Fibroblast of skin of right biceps (primary cell): ENCODE data around the gene LINC00632.

Experiments used
- DNase-seq: peaks from one replicate; pipeline ENCODE4 v3.0.0-alpha.2; 2013

LINC00632 gene

DNA sequence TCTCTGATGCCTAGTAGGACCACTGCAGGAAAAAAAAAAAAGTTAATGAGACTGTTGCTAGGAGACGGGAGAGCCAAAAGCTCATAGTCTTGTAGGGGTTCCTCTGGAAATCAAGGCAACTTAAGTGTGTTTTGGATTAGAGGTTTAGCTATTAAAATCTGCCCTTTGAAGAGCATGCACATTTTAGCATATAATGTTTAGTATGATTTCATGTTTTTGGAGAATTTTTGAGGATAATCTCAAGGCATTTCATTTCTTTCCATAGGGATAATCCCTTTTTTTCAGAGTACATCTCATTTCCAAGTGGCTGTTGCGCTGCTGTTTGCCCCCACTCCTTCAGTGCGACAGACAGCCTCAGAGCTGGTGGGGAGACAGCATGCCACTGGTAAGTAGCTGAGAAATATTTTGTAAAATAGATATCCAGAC is at the start of gene LINC00632:
TSS of gene LINC00632 (plus strand) at position 339 of the 426 bp plus-strand sequence.
- DNase-seq = peak; percentile 3

- no peak for DNase-seq
Measured at GRCh38 chrX:140661643-140662042, 47.9 kb upstream of the LINC00632 start.

- peak; percentile 18 for DNase-seq
Measured at GRCh38 chrX:140664939-140665338, 44.6 kb upstream of the LINC00632 start.

GRCh38 chrX:140672840-140673731 is 36.5 kb upstream of the LINC00632 start:
- no peak for DNase-seq

- DNase-seq = no peak
Measured at GRCh38 chrX:140687706-140688105, 21.9 kb upstream of the LINC00632 start.

DNA sequence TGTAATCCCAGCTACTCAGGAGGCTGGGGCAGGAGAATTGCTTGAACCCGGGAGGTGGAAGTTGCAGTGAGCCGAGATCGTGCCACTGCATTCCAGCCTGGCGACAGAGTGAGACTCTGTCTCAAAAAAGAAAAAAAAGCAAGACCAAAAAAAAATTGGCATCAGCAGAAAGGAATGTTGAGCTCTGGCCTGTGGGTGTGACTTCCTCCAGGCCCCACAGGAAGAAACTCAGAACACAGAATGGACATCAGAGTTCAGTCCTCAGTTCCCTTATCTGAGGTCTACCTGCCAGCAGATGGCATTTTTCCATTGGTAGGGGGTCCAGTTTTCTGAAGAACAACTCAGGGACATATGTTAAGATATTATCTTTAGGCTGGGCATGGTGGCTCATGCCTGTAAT is 18.0 kb upstream of the LINC00632 start:
- DNase-seq = peak; percentile 28

DNA sequence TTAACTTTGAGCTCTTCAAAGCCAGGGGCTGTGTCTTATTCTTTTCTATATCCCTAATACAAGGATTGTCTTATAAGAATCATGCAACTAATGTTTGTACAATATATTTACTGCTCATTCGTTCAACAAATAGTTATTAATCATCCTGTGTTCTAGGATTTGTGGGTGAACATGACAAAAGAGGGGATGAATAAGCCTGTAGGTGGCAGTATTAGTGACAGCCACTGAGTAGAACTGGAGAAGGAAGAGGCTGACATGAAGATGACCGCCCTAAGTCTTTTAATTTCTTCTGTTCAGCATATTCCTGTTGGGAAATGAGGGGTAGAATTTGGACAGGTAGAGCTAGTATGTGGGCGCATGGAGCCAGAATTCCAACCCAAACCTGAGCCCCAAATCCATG is 11.9 kb upstream of the LINC00632 start:
- no peak for DNase-seq

DNA sequence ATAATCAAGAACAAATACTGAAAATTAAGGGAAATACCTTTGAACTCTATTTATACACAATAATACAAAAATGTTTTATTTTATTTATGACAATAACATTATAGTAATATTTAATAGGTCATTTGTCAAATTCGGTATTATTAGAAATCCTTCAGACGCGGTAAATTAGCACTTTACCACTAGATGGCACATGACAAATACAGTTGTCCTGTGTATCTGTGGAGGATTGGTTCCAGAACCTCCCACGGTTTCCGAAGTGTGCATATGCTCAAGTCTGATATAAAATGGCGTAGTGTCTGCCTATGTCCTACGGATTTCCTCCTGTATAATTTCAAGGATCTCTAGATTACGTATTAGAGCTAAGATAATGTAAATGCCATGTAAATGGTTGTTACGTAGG is 8.1 kb upstream of the LINC00632 start:
- peak; percentile 34 for DNase-seq

DNA sequence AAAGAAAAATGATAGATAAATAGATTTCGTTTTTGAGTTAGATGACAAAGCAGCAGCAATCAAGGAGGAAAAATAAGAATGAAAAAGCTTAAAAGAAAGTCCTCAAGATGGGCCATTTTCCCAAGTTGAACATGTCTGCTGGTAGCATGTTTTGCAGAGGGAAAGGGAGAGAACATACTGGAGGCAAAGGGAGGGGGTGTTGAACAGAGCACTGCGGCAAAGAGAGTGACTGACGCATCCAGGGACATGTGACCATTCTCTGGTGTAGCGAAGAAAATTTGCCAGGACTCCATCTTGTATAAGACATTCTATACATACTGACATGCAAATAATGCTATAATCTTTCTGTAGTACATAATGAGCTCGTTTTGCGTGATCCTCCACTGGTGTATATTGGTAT is 1.2 kb downstream of the LINC00632 start:
- DNase-seq = peak; percentile 51

DNA sequence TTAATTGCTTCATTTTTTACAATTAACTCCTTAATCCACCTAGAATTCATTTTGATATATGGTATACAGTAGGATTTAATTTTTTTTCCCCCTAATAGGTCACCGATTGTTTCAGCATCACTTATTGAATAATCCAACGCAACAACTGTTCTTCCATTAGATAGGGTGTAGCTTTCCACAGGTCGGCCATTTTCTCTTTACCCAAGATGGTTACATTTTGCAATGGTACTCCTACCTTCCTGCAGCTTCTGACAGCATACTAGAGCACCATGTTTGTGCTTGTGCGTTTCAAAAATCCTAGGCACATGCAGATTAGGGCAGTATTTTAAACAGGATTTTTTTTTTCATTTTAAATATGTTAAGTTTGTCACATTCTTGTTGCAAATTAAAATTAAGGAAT is 2.3 kb downstream of the LINC00632 start:
- no peak for DNase-seq

DNA sequence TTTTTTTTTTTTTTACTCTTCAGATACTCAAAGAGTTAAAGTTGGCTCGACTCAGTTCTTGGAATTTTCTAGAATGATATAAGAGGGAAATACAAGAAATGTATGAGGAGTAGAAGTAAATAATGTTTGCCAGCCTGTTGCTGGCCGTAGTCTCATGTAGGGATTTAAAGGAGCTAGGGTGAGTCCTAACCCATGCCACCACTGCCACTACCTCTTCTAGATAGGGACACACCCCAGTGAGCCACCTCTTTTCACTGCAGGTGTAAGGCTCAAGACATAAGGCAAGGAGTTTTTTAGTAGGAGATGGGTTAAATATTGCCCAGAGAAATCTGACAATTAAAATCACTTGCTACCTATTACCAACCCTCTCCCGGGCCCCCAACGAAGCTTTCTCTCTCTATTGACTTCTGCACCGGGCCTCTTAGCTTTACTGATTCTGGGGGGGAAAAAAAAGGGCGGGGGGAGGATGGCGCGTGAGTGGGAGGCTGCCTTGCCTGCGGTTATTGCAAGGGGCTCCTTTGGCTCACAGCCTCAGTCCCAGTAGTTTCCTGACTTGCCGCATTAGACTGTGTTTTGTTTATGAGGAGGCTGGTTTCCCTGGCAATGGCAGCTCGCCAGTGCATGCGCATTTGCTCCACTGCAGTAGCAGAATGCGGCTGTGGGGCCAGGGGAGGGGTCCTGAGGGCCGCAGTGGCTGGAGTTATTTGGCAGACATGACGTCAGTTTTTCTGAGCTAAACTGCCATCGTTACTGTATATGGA is 3.0 kb downstream of the LINC00632 start:
- DNase-seq = peak; percentile 80

GRCh38 chrX:140713174-140713539 is 3.6 kb downstream of the LINC00632 start:
- no peak for DNase-seq

- DNase-seq = peak; percentile 68
Measured at GRCh38 chrX:140715787-140716186, 6.2 kb downstream of the LINC00632 start.

GRCh38 chrX:140723121-140723715 is 13.7 kb downstream of the LINC00632 start:
- DNase-seq = peak; percentile 43

GRCh38 chrX:140724309-140724708 is 14.8 kb downstream of the LINC00632 start:
- no peak for DNase-seq

DNA sequence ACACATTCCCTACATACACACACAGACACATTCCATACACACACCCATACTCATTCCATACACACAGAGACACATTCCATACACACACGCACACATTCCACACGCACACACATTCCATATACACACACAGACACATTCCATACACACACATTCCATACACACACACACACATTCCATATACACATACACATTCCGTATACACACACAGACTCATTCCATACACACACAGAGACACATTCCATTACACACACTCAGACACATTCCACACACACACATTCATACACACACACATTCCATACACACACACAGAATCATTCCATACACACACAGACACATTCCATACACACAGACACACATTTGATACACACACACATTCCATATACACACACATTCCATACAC is 15.2 kb downstream of the LINC00632 start:
- peak; percentile 26 for DNase-seq

- no peak for DNase-seq
Measured at GRCh38 chrX:140725500-140725899, 15.9 kb downstream of the LINC00632 start.

GRCh38 chrX:140733766-140734342 is 24.3 kb downstream of the LINC00632 start:
- DNase-seq = peak; percentile 47

DNA sequence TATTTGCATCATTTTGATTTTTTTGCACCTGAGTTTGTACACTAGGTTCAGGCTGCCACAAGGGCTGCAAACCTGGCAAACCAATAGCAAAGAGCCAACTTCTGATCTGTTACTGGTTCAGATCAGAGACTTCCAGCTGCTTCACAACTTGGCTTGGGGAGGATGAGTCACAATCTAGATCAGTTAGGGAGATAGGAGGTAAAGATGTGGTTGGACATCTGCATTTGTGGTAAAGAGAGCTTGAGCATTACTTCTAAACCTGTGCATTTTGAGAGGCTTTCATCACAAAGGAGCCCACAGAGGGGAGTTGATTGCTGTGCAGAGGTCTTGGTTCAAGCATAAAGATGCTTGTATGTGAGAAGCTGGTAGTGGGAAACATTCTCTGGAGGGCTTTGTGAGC is 34.5 kb downstream of the LINC00632 start:
- no peak for DNase-seq

- no peak for DNase-seq
Measured at GRCh38 chrX:140756941-140757340, 47.4 kb downstream of the LINC00632 start.

GRCh38 chrX:140762061-140762460 is 52.5 kb downstream of the LINC00632 start:
- DNase-seq = peak; percentile 69

DNA sequence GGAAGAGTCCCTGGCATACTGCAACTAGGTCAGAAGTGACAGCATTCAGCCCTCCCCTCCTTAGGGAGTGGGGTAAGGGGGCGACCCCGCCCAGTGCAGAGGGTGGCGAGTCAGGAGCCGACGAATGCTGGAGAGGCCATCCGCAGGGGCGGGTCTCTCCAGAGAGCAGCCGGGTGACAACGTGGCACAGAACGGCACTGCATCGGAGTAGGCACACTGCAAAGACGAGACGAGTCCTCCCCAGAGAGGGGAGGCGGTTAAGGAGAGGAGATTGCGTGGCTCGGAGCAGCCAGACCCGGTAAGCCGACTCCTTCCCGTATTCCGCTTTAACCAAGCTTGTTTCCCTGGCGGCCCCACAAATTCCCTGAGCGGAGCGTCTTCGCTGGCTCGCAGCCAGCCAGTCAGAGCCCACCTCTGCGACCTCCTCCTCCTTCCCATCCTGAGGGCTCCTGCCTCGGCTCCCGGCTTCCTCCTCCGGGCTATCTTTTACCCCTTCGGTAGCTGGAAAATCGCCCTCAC is 54.9 kb downstream of the LINC00632 start:
- peak; percentile 82 for DNase-seq
